RPMI7951 (cell line): ENCODE data around the gene UTP18. TPM values are rescaled to one million over a fixed set of nuclear protein-coding genes. Genes with fewer than 3 reads are reported as not detected.
"Not testable (repeated sequence)": the region's sequence is repeated elsewhere in the genome, so short reads cannot be mapped to it uniquely, and the experiment has no call there.

Experiments
- DNase-seq: peaks from one replicate; pipeline ENCODE4 v3.0.0-alpha.2; 2012; ENCODE audit warnings: low read depth
- total RNA-seq: library from RNA; depleted of rRNA; stranded (reverse); fragments of >200 nt; shearing (Covaris generic); gene quantifications from 2 replicates; pipeline ENCODE4 v1.2.3, GENCODE V29; 2014

Gene UTP18
- total RNA-seq, 1 experiment from 2014 or later: 51.8 TPM

DNA sequence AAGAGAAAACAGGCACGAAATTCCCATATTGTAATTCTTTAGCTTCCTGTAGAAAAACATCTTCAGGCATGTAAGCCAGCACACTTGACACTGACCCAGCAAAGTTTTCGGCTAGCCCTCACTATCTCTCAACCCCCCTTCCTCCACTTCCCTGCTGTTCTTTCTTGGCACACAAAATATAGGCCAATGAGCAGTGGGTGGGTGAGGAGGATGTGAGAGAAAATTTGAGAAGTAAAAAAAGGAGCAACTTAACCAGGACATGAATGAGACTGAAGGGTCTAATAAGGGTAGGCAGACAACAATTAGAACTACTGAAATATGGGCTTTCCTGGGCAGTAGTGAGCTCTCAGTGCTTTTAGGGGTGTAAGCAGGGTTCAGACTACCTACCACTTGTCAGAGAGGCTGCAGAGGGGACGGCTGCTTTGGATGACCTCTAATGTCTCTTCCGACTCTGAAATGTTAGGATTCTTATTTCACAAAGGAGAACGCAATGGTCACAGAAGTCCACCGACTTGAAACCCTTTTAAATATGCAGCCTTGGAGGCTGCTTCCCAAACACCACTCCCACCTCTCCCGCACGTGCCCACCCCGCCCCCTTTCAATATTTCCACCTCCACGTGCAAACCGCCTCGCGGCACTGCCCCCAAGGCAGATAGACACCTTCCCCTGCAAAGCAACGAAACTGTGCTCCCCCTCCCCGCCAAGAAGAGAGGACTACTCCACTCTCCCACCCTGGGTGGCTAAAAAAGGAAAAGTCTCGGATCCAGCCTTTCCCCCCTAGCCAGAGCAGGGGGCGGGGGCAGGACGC is 1.4 kb upstream of the UTP18 start:
- no peak for DNase-seq

DNA sequence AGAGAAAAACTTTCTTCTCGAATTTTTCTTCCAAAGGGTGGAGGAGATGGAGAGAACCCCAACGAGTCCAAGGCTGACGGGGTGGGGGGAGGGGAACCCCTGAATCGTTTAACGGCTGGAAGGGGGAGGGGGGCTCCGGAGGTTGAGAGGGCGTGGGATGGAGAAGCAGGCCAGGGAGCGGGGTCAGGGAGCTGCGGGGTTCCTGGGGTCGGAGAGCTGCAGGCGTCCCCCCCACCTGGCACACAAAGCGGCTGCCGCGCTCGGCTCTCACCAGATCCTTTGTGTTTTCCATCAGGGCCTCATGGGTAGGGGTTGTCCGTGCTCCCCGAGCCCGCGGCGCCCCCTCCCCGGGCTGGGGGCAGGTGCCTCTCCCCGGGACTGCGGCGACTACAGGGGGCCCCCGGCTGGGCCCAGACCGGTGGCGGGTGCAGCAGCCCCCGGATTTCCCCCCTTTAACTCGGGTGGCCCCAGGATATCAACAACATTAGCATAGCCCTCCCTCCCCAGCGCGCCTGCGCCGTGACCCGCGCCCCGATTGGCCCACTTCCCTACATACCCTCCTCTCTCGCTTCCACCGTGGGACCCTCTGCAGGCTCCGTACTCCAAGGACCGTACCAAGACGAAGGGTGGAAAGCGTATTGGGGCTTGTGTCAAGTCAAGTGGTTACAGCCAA is 646 bp upstream of the UTP18 start, which contains the start of gene MBTD1:
TSS of gene MBTD1 (minus strand) at position 486 of the 673 bp plus-strand sequence. CDS start 34,888 bp downstream, outside the sequence.
- DNase-seq: peak; percentile 92

DNA sequence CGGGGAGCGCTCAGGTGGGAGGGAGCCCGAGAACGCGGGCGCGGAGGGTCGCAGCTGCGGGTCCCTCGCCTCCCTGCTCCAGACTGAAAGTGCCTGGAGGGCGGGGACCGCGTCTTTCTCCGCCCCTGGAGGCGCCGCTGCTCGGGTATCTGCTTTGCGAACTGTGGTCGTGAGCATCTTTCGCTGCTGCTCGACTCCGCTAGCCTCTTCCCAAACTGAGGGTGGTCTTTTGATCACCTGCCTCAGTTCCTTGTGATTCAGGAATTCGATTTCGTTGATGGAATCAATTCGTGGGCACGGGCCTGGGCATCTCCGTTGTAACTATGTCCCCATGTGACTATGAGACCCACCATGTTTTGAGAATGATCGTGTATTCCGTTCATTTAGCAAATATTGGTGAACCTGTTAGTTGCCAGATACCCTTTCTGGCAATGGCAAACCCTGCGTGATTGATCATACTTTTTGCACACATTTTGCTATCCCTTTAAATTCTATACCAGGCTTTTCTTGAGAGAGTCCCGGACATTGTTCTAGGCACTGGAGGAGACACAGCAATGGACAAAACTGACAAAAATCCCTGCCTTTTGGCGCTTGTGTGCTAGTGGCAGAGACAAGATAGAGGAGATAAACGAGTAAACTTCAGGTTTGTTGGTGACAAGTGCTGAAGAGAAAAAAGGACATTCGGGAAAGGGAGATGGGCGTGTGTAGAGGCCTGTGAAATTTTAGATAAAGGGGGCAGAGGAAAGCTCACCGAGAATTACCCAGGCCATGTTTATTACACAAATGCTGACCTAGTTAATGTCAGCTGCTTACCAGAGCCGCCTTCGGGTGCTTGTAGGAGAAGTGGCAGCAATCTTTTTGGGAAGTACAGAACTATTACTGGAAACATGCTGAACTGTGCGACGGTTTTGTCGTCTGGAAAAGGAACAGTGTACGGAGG is 948 bp downstream of the UTP18 start:
- no peak for DNase-seq

GRCh38 chr17:51263006-51263405 is 2.7 kb downstream of the UTP18 start:
- DNase-seq: peak; percentile 33

DNA sequence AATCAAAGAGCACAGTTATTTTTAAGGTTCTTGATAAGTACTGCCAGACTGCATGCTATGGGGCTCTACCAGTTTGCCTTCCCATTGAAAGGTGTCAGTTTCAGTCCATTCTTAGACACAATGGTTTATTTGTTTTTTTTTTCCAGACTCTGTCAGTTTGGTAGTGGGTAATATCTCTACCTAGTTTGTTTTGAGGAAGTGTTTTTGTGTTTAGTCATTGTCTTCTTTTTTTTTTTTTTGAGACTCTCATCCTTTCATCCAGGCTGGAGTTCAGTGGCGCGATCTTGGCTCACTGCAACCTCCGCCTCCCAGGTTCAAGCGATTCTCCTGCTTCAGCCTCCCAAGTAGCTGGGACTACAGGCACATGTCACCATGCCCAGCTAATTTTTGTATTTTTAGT is 4.1 kb downstream of the UTP18 start:
- DNase-seq: not testable (repeated sequence)

GRCh38 chr17:51269991-51270390 is 9.6 kb downstream of the UTP18 start:
- no peak for DNase-seq

- DNase-seq: no peak
These were observed 10.3 kb downstream of the UTP18 start for GRCh38 chr17:51270636-51271035.

DNA sequence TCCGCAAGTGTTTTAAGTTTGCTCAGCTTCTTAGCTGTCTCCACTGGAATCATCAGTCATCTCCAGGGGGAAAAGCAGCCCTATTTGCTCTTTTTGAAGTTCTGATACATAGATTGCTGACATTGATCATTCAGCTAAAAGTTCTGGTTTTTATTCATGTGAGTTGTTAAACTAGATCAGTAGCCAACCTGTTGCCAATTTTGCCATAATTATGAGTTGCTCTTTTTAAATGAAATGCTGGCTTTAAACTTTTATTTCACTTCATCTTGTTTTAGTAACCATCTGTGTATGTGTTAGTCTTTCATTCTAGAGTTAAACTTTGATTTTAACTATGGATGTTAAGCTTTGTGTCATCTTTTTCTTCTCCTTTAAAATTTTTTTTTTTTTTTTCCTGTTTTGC is 12.5 kb downstream of the UTP18 start:
- no peak for DNase-seq

DNA sequence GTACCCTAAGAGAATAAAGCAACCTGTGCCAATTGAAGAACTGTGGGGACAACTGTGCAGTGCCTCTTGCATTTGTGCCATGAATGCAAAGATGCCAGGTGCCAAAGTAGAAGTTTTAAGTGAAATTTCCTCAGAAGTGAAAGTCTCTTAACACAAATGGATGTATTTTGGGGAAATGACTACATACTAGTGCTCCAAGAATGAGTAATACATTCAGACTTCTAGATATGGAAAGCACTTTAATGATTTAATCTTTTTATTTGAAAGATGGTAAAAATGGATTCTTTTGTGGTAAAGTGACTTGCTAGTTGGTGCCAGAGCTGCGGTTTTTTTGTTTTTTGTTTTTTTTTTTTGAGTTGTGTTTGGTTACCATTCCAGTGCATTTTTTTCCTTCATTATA is 15.0 kb downstream of the UTP18 start:
- DNase-seq: peak; percentile 13

GRCh38 chr17:51279183-51279582 is 18.8 kb downstream of the UTP18 start:
- DNase-seq: no peak

GRCh38 chr17:51287412-51287811 is 27.1 kb downstream of the UTP18 start:
- no peak for DNase-seq

- no peak for DNase-seq
These were observed 29.4 kb downstream of the UTP18 start for GRCh38 chr17:51289696-51290111.

GRCh38 chr17:51294338-51294737 is 34.0 kb downstream of the UTP18 start:
- not testable (repeated sequence) for DNase-seq

- DNase-seq: peak; percentile 40
These were observed 38.4 kb downstream of the UTP18 start for GRCh38 chr17:51298508-51299371.

DNA sequence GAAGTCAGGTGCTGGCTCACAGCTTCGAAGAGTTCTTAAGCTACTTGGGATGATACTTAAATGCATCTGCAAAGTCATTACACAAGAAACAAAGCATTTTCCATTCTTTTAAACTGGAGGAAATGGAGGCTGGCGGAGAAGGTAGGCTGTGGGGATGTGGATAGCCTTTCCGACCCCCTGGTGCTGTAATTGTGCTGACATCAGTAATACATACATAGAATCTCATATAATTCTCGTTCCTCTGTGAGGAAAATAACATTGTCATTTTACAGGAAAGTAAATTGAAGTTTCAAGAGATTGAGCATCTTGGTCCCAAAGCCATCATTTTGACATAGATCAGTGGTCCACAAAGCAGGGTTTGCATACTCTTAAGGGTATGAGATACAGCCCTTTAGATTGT is 39.5 kb downstream of the UTP18 start:
- DNase-seq: no peak

DNA sequence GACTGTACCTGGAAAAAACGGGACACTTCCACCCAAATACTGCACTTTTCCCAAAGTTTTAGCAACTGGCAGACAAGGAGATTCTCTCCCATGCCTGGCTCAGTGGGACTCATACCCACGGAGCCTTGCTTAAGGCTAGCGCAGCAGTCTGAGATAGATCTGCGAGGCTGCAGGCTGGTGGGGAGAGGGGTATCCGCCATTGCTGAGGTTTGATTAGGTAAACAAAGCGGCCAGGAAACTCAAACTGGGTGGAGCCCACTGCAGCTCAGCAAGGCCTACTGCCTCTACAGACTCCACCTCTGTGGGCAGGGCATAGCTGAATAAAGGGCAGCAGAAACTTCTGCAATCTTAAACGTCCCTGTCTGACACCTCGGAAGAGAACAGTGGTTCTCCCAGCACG is 44.8 kb downstream of the UTP18 start:
- DNase-seq: no peak

DNA sequence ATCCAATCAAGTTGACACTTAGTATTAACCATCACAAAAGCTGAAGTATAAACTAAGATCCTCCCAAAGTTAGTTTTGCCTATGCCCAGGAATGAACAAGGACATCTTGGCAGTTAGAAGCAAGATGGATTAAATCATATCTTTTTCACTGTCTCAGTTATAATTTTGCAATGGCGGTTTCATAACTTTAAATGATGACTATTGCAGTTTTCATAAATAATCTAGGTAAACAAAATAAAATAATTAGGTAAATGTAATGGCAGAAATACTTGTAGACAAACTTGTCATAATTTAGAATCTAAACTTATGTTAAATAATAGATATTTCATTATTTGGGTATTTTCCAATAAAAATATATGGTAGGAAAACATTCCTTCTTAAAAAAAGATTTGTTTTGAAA is 51.7 kb downstream of the UTP18 start:
- not testable (repeated sequence) for DNase-seq

GRCh38 chr17:51319186-51319585 is 58.8 kb downstream of the UTP18 start:
- DNase-seq: no peak

GRCh38 chr17:51322390-51323029 is 62.2 kb downstream of the UTP18 start:
- DNase-seq: peak; percentile 45

DNA sequence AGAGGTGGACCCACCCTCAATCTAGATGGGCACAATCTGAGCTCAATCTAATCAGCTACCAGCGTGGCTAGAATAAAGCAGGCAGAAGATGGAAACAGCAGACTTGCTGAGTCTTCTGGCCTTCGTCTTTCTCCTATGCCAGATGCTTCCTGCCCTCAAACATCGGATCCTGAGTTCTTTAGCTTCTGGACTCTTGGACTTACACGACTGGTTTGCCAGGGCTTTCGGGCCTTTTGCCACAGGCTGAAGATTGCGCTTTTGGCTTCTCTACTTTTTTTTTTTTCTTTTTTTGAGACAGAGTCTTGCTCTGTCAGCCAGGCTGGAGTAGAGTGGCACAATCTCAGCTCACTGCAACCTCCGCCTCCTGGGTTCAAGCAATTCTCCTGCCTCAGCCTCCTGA is 65.1 kb downstream of the UTP18 start:
- no peak for DNase-seq
